ENCODE data around the gene RAET1E. TPM values are rescaled to one million over a fixed set of nuclear protein-coding genes. Genes with fewer than 3 reads are reported as not detected.

RAET1E gene
- total RNA-seq, 1 experiment from 2014 or later: not detected

DNA sequence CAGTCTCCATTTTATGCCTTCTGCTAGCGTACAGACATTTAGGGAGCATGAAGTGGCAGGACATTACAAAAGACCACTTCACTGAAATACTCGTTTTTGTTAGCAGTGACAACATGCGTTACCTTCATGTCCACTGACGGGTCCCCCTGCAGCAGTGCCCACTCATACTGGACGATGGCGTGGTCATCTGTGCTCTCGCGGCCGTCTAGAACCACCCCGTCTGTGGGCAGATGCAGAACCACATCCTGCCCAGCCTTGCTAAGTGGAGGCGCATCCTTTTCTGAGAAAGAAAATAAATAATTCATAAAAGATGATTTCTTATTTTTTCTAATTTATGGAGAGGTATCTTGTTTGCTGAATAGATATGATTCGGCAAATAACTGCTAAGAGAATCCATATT, 45.0 kb downstream of the RAET1E start:
- H3K27me3 Mint-ChIP-seq (ENCODE audit: low read depth): no peaks in the 10 kb centered on the region
- no peaks in the 10 kb centered on the region for H3K36me3 Mint-ChIP-seq (ENCODE audit: insufficient read depth in 1 of 3, low read depth in 3 of 3)
- Histone ChIP-seq H4K91ac (ENCODE audit: insufficient read length, low read depth, low read length) (no peak overlapping the region), H3K4me1 (ENCODE audit: insufficient read depth, low read length) (no peaks in the 10 kb centered on the region; the same call in 1 of the 2 replicates), H2BK5ac (ENCODE audit: insufficient read length, low read length) (no peak overlapping the region), H3K4ac (ENCODE audit: low read depth, low read length) (no peak overlapping the region), H3K18ac (ENCODE audit: insufficient read length, low read depth, low read length) (no peak overlapping the region), H4K5ac (ENCODE audit: insufficient read length, low read depth, low read length) (no peak overlapping the region), H2AK5ac (ENCODE audit: insufficient read length, low read length) (no peak overlapping the region), H2BK15ac (ENCODE audit: low read depth, low read length) (no peak overlapping the region), H3T11ph (ENCODE audit: low read length) (no peak overlapping the region), H2BK120ac (ENCODE audit: low read depth, low read length, poor library complexity, severe bottlenecking) (no peak overlapping the region), H3K23me2 (ENCODE audit: insufficient read length, low read depth, low read length, poor library complexity, severe bottlenecking) (no peaks in the 10 kb centered on the region), H3K23ac (ENCODE audit: insufficient read length, low read depth, low read length) (no peak overlapping the region), H3K9me3 (ENCODE audit: control insufficient read depth, low read depth, low read length) (no peaks in the 10 kb centered on the region), H3K27me3 (ENCODE audit: insufficient read depth, low read length) (no peaks in the 10 kb centered on the region), H3K79me2 (ENCODE audit: insufficient read depth, low read length) (no peaks in the 10 kb centered on the region), H3K56ac (ENCODE audit: insufficient read length, low read depth, low read length) (no peak overlapping the region), H3K4me2 (ENCODE audit: insufficient read depth, insufficient read length, low read length) (no peak overlapping the region), H2BK20ac (ENCODE audit: low read depth, low read length, poor library complexity, severe bottlenecking) (no peak overlapping the region), H3K27ac (ENCODE audit: insufficient read length, low read depth, low read length) (no peak overlapping the region), H4K8ac (replicated peaks; ENCODE audit: insufficient read length, low read depth, low read length) (no peak overlapping the region), H3K14ac (ENCODE audit: insufficient read depth, low read length) (no peak overlapping the region), H4K20me1 (ENCODE audit: control insufficient read depth, insufficient read depth, insufficient read length) (no peaks in the 10 kb centered on the region), H2BK12ac (ENCODE audit: insufficient read length, low read depth, low read length) (no peak overlapping the region), H2AFZ (ENCODE audit: low read length) (no peak overlapping the region), H3K9ac (ENCODE audit: extremely low read depth, insufficient read length, low read length) (no peak overlapping the region), H3K79me1 (ENCODE audit: insufficient read depth, low read depth, low read length, poor library complexity, severe bottlenecking) (no peaks in the 10 kb centered on the region)
- no peak overlapping the region; a peak in 1 of 5 replicates for H3K4me3 Mint-ChIP-seq
- DNase-seq: no peak
- H3K9me3 Mint-ChIP-seq: no peaks in the 10 kb centered on the region
- H3K4me1 Mint-ChIP-seq: peaks cover 25 to 26% of the 10 kb centered on the region in 2 experiments
- no CpG with 5 or more reads among the region's 12 CpGs for WGBS (ENCODE audit: extremely low coverage, insufficient read length, low lambda C conversion rate)
- TF ChIP-seq, protein P1, sequence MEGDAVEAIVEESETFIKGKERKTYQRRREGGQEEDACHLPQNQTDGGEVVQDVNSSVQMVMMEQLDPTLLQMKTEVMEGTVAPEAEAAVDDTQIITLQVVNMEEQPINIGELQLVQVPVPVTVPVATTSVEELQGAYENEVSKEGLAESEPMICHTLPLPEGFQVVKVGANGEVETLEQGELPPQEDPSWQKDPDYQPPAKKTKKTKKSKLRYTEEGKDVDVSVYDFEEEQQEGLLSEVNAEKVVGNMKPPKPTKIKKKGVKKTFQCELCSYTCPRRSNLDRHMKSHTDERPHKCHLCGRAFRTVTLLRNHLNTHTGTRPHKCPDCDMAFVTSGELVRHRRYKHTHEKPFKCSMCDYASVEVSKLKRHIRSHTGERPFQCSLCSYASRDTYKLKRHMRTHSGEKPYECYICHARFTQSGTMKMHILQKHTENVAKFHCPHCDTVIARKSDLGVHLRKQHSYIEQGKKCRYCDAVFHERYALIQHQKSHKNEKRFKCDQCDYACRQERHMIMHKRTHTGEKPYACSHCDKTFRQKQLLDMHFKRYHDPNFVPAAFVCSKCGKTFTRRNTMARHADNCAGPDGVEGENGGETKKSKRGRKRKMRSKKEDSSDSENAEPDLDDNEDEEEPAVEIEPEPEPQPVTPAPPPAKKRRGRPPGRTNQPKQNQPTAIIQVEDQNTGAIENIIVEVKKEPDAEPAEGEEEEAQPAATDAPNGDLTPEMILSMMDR (conservative IDR thresholded peaks at IDR 0.05): no peak
- no peak overlapping the region for H3K27ac Mint-ChIP-seq
